ENCODE measurements around the gene KLK13. TPM values are rescaled to one million over a fixed set of nuclear protein-coding genes. Genes with fewer than 3 reads are reported as not detected.

KLK13 gene
- total RNA-seq, 2 donors from 2014 or later, result 0.77 TPM; not detected in 1

DNA sequence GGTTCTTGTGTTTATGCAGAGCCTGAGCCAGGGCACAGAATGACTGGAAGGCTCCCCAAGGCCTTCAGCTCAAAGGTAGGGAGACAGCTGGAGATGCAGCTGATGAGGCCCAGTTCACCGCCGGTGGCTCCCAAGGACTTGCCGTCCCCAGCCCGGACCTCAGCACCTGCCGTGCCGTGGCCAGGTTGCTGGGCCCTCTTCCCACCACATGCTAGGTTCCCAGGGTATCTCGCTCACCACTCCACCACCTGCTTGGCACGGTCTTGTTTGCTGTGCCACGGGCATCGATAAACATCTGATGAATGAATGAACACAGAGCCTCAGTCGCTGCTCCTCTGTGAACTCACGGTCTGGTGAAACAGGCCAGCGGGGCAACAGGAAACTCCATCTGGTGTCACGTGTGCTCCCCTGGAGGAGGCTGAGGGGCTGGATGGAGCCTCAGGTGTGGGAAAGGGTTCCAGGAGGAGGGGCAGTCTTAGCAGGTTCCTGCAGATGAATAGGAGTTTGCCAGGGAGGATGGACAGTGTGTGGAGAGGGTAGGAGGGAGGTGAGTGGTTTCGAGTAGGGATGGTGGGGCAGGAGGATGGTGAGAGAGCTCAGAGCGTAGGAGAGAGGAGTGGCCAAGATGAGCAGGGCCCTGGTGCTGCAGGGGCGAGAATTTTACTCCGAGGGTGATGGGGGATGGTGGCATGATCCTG is 21.4 kb upstream of the KLK13 start:
- Histone ChIP-seq H3K9me3 (no peaks in the 10 kb centered on the region), H3K27ac (no peak overlapping the region), H3K36me3 (no peaks in the 10 kb centered on the region), H3K4me3 (no peak overlapping the region), H3K4me1 (replicated peaks) (no peaks in the 10 kb centered on the region), H3K27me3 (replicated peaks; ENCODE audit: insufficient read depth) (no peaks in the 10 kb centered on the region)
- intact Hi-C loops (cut with DNase I), result no loop called here
- TF ChIP-seq POLR2A (IDR thresholded peaks at IDR 0.05), result no peak
- DNase-seq (ENCODE audit: low spot score), result no peak
- 77% methylated on average over 18 of the region's 18 CpGs for WGBS

DNA sequence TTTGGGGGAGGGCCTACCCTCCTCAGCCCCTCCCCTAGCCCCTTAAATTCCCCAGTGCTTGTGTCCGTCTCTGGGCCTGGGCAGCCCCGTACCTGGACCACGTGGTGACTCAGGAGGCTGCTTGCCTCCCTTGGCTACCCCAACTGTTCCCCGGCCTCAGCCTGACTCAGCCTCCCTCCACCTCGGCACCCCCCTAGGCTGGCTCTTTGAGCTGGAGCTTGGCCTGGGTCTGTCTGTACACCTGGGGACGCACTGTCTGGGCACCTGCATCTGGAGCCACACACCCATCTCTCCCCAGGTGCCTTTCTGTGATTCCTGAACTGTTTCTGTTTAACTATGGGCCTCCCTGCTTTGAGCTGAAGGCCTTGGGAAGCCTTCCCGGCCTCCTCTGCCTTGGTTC is 19.6 kb upstream of the KLK13 start:
- 78% methylated on average over 7 of the region's 7 CpGs for WGBS
- H3K4me3 ChIP-seq, result no peak overlapping the region
- no peaks in the 10 kb centered on the region for H3K27me3 ChIP-seq (replicated peaks; ENCODE audit: insufficient read depth)
- H3K27ac ChIP-seq, result no peak overlapping the region
- DNase-seq (ENCODE audit: low spot score), result no peak
- H3K36me3 ChIP-seq, result no peaks in the 10 kb centered on the region
- intact Hi-C loops (cut with DNase I), result no loop called here
- H3K9me3 ChIP-seq, result no peaks in the 10 kb centered on the region
- H3K4me1 ChIP-seq (replicated peaks), result no peaks in the 10 kb centered on the region
- TF ChIP-seq, protein P1, sequence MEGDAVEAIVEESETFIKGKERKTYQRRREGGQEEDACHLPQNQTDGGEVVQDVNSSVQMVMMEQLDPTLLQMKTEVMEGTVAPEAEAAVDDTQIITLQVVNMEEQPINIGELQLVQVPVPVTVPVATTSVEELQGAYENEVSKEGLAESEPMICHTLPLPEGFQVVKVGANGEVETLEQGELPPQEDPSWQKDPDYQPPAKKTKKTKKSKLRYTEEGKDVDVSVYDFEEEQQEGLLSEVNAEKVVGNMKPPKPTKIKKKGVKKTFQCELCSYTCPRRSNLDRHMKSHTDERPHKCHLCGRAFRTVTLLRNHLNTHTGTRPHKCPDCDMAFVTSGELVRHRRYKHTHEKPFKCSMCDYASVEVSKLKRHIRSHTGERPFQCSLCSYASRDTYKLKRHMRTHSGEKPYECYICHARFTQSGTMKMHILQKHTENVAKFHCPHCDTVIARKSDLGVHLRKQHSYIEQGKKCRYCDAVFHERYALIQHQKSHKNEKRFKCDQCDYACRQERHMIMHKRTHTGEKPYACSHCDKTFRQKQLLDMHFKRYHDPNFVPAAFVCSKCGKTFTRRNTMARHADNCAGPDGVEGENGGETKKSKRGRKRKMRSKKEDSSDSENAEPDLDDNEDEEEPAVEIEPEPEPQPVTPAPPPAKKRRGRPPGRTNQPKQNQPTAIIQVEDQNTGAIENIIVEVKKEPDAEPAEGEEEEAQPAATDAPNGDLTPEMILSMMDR (IDR thresholded peaks at IDR 0.05), result no peak
- TF ChIP-seq POLR2A (IDR thresholded peaks at IDR 0.05), result no peak
- TF ChIP-seq POLR2AphosphoS5 (IDR thresholded peaks at IDR 0.05), result no peak

DNA sequence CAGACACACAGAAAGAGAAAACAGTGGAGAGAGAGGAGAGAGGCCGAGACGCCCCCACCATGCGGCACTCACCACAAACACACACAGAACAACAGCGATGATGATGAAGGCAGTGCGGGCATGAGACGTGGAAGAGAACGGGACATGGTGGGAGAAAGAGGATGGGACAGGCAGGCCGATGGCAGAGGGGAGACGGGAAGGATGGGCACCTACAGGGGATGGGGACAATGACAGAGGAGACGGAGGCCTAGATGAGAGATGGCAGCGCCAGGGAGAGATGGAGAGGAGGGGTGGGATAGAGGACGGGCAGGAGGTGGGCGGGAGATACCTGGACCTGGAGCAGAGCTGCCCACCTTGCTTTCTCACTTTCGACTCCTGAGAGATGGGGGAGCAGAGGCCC is 18.9 kb upstream of the KLK13 start:
- Histone ChIP-seq H3K27me3 (replicated peaks; ENCODE audit: insufficient read depth) (no peaks in the 10 kb centered on the region), H3K36me3 (no peaks in the 10 kb centered on the region), H3K27ac (no peak overlapping the region), H3K4me1 (replicated peaks) (no peaks in the 10 kb centered on the region), H3K9me3 (no peaks in the 10 kb centered on the region), H3K4me3 (no peak overlapping the region)
- DNase-seq (ENCODE audit: low spot score), result no peak
- intact Hi-C loops (cut with DNase I), result no loop called here
- WGBS, result 92% methylated on average over 14 of the region's 14 CpGs
- TF ChIP-seq POLR2A (IDR thresholded peaks at IDR 0.05), result no peak
- TF ChIP-seq POLR2AphosphoS5 (IDR thresholded peaks at IDR 0.05), result no peak
- TF ChIP-seq, protein P1 (IDR thresholded peaks at IDR 0.05), result no peak

DNA sequence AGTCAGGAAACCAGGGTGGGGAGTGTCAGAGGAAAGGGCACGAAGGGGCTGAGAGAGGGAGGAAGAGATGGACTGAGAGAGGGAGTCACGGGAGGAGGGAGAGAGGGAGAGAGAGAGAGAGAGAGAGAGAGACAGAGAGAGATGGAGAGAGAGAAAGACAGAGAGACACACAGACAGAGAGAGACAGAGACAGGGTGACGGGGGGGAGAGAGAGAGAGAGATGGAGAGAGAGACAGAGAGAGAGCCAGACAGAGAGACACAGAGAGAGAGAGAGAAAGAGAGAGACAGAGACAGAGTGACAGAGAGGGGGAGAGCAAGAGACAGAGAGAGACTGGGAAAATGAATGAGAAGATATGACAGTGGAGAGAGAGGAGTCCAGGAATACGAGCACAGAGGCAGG is 18.3 kb upstream of the KLK13 start:
- intact Hi-C loops (cut with DNase I), result no loop called here
- Histone ChIP-seq H3K27ac (no peak overlapping the region), H3K9me3 (no peaks in the 10 kb centered on the region), H3K27me3 (replicated peaks; ENCODE audit: insufficient read depth) (no peaks in the 10 kb centered on the region), H3K4me1 (replicated peaks) (no peaks in the 10 kb centered on the region), H3K36me3 (no peaks in the 10 kb centered on the region), H3K4me3 (no peak overlapping the region)
- TF ChIP-seq, protein P1 (IDR thresholded peaks at IDR 0.05), result no peak
- no peak for TF ChIP-seq POLR2A (IDR thresholded peaks at IDR 0.05)
- no peak for TF ChIP-seq POLR2AphosphoS5 (IDR thresholded peaks at IDR 0.05)
- 51% methylated on average over 4 of the region's 4 CpGs for WGBS
- no peak for DNase-seq (ENCODE audit: low spot score)

DNA sequence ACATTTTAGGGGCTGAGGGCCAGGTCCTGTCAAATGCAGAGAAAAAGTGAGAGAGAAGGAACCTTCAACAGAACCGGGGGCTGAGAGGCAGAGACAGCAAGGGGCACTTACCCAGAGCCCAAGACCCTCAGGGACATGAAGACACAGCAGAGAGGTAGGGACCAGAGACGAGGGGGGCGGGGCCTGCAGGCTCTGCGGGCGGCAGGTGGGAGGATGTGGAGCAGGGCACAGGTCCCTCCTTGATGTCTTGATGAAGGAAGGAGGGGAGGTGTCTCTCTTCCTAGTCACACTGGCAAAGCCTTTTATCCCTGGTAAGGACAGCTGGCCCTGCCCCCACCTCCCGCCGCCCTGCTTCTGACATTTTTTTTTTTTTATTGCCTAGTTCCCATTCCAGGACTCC is 17.7 kb upstream of the KLK13 start, which contains the start of gene KLK14:
TSS of gene KLK14 (minus strand) at position 277 of the 400 bp plus-strand sequence. CDS start at position 4, 273 bp downstream.
- WGBS, result 11% methylated on average over 7 of the region's 7 CpGs
- Histone ChIP-seq H3K9me3 (no peaks in the 10 kb centered on the region), H3K27ac (no peak within 1 kb of the TSS), H3K36me3 (no peaks in the 10 kb centered on the region), H3K4me3 (no peak within 1 kb of the TSS), H3K27me3 (replicated peaks; ENCODE audit: insufficient read depth) (no peaks in the 10 kb centered on the region), H3K4me1 (replicated peaks) (no peaks in the 10 kb centered on the region)
- intact Hi-C loops (cut with DNase I), result no loop called here
- TF ChIP-seq, protein P1 (IDR thresholded peaks at IDR 0.05), result no peak
- TF ChIP-seq POLR2A (IDR thresholded peaks at IDR 0.05) (no peak), POLR2AphosphoS5 (IDR thresholded peaks at IDR 0.05) (no peak)
- no peak for DNase-seq (ENCODE audit: low spot score)
